T-helper 9 cell (primary cell): Measurements from ENCODE around the gene SPP2.

Source experiments
- DNase-seq: peaks from one replicate; pipeline ENCODE4 v3.0.0-alpha.2; 2020

Gene SPP2

DNA sequence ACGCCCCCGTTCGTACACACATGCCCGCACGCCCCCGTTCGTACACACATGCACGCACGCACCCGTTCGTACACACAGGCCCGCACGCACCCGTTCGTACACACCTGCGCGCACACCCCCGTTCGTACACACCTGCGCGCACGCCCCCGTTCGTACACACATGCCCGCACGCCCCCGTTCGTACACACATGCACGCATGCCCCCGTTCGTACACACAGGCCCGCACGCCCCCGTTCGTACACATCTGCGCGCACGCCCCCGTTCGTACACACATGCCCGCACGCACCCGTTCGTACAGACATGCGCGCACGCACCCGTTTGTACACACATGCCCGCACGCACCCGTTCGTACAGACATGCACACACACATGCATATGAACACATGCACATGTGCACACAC lies 45.7 kb downstream of the SPP2 start:
- no peak for DNase-seq

DNA sequence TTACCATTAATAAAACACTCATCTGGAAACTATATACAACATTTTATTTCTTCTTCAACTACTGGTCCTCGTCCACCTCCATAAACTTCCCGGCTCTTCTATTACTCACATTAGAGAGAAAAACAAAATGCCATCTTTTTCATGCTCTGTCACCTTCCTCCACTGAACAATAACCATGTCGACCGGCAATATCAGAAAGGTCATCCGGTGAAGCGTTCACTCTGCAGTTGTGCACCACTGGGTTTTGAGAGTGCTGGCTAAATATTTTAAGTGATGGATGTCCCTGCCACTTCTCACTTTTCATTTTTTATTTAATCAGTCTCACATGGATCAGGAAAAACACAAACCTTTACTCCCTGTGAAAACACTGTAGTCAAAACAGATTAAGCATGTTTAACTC lies 48.2 kb downstream of the SPP2 start:
- DNase-seq: no peak

DNA sequence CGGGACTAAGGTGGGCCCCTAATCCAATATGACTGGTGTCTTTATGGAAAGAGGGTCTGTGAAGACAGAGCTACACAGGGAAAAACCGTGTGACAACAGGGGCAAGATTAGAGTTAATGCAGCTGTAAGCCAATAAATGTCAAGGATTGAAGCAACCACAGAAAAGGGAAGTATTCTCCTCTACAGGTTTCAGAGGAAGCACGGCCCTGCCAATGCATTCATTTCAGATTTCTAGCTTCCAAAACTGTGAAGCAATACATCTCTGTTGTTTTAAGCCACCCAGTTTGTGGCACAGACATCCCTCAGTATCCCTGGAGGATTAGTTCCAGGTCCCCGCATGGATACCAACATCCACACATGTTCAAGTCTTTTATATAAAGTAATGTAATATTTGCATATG lies 48.8 kb downstream of the SPP2 start:
- DNase-seq: no peak

DNA sequence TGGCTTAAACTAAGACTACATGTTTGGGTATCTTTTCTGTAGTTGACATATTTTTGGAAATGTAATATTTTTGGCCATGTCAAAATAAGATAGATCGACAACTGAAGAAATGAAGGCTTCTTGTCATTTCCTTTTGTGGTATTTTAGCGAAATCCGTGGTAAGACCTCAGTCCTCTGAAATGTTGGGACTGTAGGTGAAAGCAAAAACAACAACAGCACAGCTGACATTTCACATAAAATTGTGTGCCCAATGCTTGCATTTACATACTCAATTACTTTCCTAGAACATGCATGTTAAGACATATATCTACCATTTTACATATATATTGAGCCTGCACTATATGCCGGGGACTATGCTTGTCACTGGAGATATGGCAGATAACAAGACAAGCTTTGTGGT lies 50.2 kb downstream of the SPP2 start:
- no peak for DNase-seq

DNA sequence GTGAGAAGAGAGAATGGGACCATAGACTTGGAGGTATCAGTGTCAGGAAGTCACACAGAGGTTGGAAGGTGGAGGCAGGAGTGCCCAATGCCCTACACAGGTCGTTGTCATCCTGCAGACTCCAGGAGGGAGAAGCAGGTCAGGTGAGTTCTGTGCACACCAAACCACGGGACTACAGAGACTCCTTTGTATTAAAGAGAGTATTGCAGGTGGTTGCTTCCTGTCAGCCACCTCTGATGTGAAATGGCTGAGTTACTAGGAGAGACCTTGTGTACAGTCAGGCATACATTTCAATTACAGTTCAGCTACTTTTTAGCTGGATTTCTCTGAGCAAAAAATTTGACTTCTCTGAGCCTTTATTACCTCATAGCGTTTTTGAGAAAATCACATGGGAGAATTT lies 51.6 kb downstream of the SPP2 start:
- DNase-seq: no peak

DNA sequence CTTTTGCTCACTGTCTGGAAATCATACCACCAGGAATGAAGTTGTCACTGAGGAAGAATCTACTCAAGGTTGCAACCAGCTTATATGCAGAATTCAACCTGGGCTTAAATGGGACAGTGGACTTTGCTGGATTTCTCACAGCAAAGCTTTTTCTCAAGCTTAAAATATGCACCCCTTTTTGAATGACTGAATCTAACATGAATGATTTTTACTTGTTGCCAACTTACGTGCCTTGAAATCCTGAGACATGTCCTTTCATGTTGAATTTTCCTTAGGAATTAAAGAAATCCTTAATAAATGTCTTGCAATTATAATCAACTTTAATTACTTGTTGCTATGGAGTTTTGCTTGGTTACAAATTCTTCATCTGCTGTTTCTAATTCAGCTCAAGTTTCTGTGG lies 57.4 kb downstream of the SPP2 start:
- DNase-seq: no peak

DNA sequence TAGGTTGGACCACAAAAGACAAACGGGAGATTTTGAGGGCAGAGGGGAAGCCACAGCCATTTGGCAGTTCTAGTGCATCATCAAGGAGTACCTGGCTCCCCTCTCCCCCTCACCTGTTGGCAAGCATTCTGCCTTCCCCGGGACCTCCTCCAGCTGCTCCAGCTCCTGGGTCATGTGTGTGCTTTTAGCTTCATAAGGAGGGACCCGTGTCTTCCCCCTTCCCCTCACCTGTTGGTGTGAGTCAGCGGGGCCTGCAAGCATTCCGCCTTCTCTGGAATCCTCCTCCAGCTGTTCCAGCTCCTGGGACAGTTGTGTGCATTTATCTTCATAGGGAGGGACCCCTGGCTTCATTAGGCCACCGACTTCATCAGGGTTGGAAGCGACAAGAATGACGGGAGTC lies 58.8 kb downstream of the SPP2 start:
- DNase-seq: no peak

DNA sequence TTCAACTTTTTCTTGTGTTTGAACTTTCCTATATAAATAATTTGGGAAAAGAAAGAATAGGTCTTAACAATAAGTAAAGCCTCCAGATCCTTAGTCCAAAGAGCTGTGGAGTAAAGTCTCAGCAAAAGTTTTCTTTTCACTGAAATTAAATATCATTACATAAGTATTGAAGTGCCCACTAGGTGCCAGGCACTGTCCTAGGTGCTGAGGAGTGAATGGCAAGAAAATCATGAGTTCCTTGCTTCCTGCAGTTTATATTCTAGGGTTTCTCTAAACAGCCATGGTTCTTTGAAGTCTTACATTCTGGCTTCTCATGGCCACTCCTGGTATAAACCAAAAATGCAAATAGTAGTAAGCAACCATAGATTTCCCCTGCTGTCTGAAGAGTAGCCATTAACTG lies 59.7 kb downstream of the SPP2 start:
- no peak for DNase-seq

DNA sequence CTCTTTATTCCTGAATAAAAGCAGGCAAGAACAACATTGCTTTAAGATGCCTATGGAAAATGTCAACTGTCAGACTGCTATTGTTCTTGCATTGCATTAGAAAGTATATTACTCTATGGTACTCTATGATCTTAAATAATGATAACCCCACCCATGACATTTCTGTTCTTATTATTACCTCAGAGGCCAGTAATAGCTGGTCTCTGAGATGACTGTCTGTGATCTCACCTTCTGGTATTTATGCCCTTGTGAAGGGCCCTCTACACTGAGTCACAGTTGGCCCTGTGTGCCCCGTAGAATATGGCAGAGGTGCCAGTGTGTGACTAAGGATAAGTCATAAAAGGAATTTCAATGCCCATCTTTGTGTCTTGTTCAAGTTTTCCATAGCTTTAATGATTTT lies 61.0 kb downstream of the SPP2 start:
- DNase-seq: no peak

DNA sequence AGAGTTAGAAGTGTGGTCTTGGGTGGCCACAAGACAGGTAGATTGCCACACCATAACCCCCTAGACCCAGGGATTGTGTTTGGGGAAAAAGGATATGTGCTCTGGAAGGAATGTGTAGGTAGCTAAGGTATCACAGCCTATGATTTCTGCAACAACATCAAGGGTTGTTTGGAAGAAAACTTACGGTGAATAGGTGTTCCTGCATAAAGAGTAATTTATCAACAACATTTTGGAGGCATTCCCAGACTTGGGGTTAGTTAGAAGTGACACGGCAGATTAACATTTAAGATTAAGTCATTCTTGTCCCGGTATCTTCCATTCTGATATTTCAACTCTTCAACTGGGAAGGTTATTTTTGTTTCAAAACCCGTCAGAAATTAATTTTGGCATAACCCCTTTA lies 65.5 kb downstream of the SPP2 start:
- no peak for DNase-seq

DNA sequence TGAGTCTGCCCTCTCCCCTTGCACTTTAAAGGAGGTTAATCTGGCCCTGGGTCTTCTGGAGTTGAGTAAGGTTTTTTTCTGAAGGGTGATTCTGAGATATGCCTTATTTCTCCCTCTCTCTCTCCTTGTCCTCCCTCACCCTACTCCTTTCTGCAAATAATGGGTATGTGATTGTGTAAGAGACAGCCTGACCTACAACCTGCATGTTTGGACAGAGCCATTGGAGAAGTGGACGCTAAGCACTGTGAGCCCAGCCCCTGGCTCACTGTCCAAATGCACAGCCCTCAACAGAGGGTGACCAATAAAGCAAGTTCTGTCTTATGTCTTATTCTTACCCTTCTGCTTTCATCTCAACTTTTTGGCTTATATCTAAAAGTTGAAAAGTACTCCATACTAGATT lies 71.5 kb downstream of the SPP2 start:
- DNase-seq: no peak

DNA sequence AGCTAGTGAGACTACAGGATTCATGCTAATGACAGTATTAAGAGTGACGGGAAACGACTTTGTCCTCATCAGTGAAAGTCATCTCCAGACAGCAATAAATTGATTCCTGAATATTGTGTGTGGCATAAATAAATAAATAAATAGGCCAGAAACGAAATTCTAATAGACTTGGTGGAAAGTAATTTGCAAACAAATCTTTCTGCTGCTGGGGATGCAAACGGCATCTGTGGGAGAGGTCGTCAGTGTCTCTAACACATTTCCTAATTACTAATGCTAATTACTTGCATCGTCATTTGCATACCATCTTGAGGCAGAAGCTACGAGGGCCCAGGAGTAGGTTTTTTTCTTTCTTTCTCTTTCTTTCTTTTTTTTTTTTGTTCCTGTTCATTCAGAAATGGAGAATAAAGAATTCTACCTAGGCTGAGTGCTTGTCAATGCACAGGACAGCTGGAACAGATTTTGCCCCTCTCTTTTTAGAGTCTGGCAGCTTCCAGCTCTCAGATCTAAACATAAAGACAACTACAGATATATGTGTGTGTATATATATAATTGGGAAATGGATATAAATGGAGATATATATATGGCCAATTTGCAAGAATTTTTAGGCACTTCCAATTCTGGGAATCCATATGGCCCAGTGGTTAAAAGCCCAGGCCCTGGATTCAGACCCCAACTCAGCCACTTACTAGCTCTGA lies 75.1 kb downstream of the SPP2 start:
- no peak for DNase-seq

DNA sequence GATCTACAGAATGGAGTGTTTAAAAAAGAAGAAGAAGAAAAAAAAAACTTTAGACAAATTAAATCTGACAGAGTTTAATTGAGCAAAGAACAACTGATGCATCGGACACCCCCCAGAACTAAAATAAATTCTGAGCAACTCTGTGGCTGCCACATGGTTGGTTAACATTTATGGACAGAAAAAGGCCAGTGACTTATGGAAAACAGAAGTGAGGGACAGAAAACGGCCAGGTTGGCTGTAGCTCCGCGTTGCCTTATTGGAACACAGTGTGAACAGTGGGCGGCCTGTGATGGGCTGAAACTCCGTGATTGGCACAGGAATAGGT lies 75.6 kb downstream of the SPP2 start:
- DNase-seq: no peak
